ENCODE data around the gene LIPH.

DNA sequence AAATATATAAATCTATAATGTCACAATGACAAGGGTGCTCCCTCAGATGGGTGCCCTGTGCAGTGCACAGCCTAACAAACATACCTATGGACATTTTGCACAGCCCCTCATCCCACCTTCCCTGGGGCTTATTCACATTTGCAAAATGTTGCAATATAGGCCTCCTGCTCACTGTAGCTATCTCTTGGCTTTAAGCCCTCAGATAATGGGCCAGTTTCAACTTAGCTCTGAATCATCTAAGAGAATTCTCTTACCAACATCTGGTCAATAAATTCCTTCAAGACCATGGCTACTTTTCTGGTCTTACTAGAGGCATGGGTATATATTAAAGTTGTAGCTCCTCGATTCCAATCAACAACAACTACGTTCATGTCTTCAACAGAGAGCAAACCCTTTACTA, 17.9 kb downstream of the LIPH start:
- TF ChIP-seq, protein P1, sequence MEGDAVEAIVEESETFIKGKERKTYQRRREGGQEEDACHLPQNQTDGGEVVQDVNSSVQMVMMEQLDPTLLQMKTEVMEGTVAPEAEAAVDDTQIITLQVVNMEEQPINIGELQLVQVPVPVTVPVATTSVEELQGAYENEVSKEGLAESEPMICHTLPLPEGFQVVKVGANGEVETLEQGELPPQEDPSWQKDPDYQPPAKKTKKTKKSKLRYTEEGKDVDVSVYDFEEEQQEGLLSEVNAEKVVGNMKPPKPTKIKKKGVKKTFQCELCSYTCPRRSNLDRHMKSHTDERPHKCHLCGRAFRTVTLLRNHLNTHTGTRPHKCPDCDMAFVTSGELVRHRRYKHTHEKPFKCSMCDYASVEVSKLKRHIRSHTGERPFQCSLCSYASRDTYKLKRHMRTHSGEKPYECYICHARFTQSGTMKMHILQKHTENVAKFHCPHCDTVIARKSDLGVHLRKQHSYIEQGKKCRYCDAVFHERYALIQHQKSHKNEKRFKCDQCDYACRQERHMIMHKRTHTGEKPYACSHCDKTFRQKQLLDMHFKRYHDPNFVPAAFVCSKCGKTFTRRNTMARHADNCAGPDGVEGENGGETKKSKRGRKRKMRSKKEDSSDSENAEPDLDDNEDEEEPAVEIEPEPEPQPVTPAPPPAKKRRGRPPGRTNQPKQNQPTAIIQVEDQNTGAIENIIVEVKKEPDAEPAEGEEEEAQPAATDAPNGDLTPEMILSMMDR (conservative IDR thresholded peaks at IDR 0.05; ENCODE audit: low read length), result no peak
- TF ChIP-seq EZH2phosphoT487 (IDR thresholded peaks at IDR 0.05; ENCODE audit: borderline replicate concordance), result no peak
